ENCODE measurements around the gene PCNX1.

DNA sequence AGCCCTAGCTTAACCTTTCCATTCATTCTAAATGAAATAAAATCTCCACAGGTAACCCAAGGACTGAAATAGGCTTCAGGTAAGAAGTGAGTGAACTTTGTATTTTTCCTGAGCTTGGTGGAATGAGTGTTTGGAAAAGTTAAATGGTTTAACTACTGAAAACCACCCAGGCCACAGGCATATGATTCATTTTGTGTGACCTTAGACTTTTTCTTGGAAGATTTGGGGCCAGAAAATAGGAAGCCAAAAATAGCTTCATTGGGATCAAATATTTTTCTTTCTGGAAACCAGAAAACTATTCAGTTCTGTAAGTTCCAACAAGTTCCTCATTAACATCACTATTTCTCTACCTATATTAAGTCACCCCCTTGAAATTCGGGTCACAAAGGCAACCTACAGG is 212.6 kb downstream of the PCNX1 start:
- TF ChIP-seq EGR1 (IDR thresholded peaks at IDR 0.05) (no peak), EP300 (IDR thresholded peaks at IDR 0.05; ENCODE audit: borderline replicate concordance) (no peak), TAF1 (IDR thresholded peaks at IDR 0.05; ENCODE audit: low read depth) (no peak), CEBPB (IDR thresholded peaks at IDR 0.05) (no peak), YY1 (IDR thresholded peaks at IDR 0.05; ENCODE audit: low read depth) (no peak)
- TF ChIP-seq, protein P1, sequence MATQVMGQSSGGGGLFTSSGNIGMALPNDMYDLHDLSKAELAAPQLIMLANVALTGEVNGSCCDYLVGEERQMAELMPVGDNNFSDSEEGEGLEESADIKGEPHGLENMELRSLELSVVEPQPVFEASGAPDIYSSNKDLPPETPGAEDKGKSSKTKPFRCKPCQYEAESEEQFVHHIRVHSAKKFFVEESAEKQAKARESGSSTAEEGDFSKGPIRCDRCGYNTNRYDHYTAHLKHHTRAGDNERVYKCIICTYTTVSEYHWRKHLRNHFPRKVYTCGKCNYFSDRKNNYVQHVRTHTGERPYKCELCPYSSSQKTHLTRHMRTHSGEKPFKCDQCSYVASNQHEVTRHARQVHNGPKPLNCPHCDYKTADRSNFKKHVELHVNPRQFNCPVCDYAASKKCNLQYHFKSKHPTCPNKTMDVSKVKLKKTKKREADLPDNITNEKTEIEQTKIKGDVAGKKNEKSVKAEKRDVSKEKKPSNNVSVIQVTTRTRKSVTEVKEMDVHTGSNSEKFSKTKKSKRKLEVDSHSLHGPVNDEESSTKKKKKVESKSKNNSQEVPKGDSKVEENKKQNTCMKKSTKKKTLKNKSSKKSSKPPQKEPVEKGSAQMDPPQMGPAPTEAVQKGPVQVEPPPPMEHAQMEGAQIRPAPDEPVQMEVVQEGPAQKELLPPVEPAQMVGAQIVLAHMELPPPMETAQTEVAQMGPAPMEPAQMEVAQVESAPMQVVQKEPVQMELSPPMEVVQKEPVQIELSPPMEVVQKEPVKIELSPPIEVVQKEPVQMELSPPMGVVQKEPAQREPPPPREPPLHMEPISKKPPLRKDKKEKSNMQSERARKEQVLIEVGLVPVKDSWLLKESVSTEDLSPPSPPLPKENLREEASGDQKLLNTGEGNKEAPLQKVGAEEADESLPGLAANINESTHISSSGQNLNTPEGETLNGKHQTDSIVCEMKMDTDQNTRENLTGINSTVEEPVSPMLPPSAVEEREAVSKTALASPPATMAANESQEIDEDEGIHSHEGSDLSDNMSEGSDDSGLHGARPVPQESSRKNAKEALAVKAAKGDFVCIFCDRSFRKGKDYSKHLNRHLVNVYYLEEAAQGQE (IDR thresholded peaks at IDR 0.05; ENCODE audit: low read depth) = no peak
- TF ChIP-seq, protein P2, sequence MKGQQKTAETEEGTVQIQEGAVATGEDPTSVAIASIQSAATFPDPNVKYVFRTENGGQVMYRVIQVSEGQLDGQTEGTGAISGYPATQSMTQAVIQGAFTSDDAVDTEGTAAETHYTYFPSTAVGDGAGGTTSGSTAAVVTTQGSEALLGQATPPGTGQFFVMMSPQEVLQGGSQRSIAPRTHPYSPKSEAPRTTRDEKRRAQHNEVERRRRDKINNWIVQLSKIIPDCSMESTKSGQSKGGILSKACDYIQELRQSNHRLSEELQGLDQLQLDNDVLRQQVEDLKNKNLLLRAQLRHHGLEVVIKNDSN (IDR thresholded peaks at IDR 0.05) = no peak

Measured in Ishikawa (cell line).